Inferior parietal cortex (tissue), 1 donor: ENCODE data around the gene WDR3.
"Not testable (repeated sequence)": the region's sequence is repeated elsewhere in the genome, so short reads cannot be mapped to it uniquely, and the experiment has no call there.

ENCODE experiments used
- DNase-seq: peaks from one replicate; pipeline ENCODE4 v3.0.0-alpha.2; 2016; ENCODE audit errors: extremely low spot score

WDR3 gene

DNA sequence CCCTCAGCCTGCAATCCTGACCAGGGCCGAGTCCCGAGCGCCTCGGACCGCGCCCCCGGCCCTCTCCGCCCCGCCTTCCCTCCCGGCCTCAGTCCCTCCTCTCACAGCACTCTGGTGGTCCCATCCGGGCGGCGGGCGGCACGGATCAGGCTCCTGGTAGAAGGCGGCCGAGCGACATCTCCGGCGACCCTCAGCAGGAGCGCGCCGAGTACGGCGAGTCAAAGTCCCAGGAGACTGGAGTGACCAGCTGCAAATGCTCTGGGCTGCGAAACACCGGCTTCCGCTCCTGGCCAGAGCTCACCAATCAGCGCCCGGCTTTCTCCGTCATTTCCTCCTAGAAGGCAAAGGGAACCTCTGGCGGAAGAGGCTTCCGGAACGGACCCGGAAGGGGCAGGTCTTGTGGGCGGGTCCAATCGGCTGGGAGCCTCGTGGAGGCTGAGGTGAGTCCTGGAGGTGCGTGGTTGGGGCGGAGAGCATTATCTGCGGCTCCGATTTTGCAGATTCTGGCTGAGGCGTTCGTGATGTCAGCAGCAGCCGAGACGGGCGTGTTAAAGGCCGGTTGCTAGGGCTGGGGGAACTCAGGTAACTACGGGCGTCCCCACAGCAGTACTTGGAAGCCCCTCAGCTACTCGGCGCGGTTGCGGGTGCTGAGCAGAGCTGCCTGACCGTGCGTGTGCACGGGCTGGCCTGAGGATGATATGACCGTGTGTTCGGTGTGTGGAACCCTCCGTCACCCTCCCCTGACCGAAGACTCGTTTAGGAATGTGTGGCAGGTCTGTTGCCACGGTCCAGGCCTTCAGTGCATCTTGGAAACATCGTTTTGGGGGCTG lies at the start of gene WDR3, which contains the start of gene GDAP2:
WDR3 (plus strand) TSS at position 397 of the 830 bp plus-strand sequence. CDS start 3,581 bp downstream, outside the sequence.
GDAP2 (minus strand) TSS at position 279 of the 830 bp plus-strand sequence. CDS start 9,264 bp downstream, outside the sequence.
- DNase-seq = peak; percentile 99

DNA sequence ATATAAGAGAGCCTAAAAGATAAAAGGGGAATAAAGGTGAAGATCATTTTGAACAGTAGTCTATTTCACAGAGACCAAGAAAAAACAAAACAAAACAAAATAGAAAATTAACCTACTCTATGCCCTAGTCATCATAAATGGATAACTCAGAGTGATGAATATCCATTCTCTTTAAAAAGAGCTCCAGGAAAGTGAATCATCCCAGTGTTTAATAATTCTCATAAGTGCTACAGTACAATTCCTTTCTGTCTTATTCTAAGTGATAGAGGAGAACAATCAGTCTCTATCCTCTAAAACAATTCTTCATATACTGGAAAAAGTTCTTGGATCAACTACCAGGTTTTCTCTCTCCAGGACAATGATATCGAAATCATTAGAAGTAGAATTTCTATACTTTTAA lies 45.9 kb upstream of the WDR3 start:
- no peak for DNase-seq

DNA sequence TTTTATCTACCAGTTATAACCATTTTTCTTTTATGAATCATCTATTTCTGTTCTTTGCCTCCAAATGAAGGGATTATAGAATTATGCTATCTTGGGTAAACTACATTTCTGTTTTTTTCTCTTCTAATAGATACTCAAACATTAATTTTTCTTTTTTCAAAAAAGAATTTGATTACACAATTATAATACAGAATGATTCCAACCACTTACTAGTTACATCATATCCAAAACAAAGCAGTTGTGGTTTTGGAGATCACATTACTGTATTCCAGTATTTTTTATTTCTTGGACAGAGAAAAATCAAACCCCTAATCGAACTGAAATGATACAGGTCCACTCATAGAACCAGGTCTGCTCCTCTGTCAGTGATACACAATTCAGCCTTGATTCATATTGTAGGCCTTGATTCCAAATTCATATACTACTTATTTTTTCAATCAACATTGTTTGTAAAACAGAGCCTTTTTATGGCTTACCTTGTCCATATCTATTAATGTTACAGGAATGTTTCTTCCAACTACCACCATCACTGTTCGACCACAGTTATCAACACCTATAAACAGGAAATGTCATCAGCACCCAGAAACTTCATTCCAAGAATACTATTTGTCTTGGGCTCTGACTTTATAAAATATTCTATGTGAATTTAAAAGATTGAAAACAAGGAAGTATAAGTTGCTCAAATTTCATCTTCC lies 43.3 kb upstream of the WDR3 start:
- DNase-seq = no peak

DNA sequence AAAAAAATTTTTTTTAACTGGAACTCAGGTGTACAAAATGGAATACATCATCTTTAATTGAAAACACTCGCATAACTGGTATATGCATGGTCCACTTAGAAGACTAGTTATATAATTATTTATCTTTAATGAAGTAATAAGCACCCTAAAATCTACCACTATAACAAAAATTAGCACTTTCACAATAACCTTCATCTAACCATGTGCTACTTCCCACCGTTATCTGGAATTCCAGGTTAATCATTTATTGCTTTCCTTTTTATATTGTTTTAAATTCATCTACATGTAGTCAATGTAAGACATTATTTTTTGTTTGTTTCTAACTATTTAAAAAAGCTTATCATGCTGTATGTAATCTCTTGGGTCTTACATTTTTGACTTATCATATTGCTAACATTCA lies 39.1 kb upstream of the WDR3 start:
- no peak for DNase-seq

DNA sequence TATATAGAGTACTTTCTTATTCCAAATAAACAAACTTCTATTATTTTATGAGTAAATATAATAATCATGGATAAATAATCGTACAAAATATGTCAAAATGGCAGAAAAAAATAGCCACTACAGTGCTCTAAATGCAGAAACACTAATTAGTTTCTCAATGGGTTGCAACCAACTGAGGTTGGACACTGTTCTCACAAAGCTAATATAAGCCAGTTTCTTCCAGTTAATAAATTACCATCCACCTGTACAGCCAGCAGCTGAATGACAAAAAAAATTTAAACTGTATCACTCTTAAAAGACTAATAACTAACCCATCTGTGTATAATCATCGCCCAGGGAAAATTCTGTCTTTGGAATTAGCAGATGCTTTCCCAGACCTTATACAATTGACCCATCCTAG lies 37.0 kb upstream of the WDR3 start:
- no peak for DNase-seq

DNA sequence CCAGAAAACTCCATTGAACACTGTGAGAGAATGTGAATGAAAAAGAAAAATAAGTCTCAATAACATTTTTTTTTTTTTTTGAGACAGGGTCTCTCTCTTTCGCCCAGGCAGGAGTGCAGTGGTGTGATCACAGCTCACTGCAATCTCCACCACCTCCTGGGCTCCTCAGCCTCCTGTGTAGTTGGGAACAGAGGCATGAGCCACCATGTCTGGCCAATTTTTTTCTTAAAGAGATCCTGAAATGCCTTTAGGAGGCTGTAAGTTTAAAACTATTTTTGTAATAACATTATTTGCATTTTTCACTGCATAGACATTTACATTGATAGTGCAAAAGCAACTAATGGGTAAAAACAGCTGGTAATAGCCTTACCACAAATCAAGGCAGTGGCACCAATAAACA lies 35.5 kb upstream of the WDR3 start:
- DNase-seq = no peak

DNA sequence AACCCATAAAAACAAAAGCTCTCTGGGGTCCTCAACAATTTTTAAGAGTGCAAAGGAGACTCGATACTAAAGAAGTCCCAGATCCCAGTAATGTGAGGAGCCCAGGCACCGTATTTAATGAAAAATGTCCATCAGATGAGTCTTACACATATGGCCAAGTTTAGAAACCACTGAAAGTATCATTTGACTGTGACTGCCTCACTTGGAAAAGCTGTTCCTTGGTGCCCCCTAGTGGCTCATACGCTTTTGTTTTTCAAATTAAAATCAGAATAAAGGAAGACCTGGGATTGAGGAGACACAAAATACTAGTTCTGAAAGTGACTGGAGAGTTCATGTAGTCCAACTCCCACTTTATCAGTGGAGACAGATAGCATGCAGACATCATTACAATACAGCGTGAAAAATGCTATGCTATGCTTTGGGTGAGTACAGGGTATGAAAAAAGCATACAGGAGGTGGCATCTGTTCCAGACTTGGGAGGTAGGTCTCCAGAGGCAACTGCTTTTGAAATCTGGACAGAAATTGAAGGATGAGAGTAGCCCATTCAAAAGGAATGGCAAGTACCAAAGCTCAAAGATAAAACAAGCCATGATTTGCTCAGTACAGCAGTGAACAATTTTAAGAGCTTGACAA lies 33.9 kb upstream of the WDR3 start:
- peak; percentile 87 for DNase-seq

DNA sequence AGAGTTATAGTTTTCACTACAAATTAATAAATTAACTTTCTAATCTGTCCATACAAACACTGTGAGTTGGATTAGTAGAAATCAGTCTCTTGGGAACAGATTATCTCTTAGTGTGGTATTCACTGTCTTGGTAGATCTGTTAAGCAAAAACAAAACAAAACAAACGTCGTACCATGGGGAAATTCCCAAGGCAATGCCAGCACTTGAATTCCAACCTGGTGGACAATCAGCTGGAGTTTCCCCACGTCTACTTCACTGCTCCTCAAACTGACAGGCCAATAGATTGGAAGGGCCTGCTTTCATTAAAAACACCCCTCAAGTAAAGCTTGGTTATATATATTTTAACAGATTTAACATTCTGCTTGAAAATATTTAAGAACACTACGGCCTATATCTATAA lies 32.0 kb upstream of the WDR3 start:
- no peak for DNase-seq

DNA sequence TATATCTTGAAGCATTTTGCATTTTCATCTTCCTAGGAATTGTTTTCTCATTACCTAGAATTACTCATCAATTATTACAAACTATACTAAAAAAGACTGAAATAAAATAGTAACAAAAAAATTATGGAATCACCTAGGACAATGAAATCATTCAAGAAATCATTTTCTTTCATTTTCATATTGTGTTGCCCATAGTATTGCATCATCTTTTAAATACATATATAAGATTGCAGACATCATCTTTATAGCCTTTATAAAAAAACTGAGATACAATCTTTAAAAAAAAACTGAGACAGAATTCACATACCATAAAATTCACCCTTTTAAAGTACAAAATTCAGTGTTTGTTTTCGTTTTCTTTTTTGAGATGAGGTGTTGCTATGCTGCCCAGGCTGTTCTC lies 29.7 kb upstream of the WDR3 start:
- no peak for DNase-seq

DNA sequence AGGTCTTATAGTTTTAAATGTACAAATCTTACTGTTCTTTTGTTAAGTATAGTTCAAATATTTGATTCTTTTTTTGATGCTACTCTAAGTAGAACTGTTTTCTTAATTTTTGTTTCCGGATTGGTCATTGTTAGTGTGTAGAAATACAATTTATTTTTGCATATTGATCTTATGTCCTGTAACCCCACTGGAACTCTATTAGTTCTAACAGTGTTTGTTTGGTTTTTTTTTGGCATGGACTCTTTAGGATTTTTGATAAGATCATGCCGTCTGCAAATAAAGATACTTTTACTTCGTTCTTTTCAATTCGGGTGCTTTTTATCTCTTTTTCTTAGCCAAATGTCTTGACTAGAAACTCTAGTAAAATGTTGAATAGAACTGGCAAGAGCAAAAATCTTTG lies 26.6 kb upstream of the WDR3 start:
- DNase-seq = no peak

DNA sequence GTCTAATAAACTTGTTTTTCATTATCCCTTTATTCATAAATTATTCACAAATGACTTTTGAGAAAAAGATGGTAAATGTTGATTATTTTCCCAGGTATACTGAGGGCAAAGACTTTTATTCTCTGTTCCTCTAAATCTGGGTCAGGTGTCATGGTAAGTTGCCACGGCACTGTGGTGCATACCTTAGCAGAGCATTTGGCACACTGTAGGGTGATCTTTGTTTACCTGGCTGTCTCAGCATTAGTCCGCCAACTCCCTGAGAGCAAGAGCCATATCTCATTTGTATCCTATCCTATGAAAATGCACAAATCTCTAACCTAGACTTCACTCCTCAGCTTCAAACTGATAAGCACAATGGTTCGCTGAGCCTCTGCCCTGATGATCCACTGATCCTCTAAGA lies 25.1 kb upstream of the WDR3 start:
- no peak for DNase-seq

DNA sequence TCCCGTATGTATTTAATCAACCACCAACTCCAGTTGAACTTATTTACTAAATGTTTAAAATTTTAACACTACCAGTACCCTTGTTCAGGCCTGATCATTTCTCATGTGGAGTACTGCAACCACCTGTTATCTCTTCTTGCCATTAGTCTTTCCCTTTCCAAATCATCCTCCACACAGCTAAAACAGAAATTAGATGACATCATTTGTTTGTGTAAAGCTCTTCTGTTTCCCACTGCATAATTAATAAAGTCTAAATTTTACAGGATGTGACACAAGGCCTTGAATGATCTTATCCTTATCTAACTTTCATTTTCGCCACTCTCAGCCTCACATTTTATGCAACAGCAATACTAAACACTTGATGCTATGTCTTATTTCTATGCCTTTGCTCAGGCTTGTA lies 24.5 kb upstream of the WDR3 start:
- no peak for DNase-seq

DNA sequence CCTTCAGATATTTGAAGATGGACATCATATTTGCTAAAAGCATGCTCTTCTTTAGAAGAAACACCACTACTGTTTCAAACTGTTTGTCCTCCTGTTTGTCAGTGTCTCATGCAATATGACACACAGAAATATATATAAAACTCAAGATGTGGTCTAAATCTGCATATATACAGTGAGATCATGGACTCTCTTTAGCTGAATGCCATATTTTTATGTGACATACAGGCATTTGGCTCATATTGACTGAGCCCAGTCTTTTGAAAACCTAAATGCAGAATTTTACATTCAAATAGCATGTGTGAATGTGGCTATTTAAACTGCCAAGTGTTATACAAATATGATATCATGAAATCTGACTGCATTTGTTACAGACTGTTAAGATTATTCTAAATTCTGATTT lies 18.5 kb upstream of the WDR3 start:
- no peak for DNase-seq

DNA sequence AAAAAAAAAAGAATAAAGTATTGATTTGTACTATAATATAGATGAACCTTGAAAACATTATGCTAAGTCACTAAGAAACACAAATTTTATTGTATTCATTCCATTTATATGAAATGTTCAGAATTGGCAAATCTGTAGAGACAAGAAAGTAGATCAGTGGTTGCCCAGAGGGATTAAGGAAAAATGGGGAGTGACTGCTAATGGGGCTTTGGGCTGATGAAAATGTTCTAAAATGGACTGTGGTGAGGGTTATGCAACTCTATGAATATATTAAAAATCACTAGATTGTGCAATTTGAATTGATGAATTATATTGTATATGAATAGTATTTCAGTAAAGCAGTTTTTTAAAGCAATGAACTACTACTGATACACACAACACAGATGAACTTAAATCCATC lies 10.2 kb upstream of the WDR3 start:
- no peak for DNase-seq

DNA sequence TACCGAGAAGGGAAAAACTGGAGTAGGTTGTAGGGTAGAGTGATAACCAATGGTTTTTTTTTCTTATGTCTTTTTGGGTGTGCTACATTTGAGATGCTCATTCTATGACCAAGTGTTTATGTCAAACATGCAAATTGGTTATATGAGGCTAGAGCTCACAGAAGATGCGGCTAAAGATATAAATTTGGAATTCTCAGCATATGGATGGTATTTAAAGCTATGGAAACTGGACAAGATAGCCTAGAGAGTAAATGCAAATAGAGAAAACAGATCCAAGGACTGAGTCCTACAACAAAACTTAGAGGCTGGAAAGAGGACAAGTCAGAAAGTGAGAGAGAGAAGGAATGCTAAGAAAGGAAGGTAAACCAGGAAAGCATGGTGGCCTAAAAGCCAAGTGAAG lies 7.5 kb upstream of the WDR3 start:
- peak; percentile 17 for DNase-seq

DNA sequence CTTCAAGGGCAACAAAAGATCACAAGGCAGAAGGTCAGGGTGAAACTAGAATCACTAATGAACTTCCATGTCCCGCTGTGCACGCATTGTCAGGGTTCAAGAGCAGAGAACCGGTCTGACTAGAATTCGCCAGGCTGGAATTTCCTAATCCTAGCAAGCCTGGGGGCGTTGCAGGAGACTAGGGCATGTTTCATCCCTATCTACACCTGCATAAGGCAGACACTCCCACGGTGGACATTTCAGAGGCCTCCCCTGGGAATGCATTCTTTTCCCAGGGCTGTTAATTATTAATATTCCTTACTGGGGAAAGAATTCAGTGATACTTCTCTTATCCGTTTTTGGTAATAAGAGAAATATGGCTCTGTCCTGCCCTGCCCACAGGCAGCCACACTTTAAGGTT lies 6.8 kb upstream of the WDR3 start:
- not testable (repeated sequence) for DNase-seq

DNA sequence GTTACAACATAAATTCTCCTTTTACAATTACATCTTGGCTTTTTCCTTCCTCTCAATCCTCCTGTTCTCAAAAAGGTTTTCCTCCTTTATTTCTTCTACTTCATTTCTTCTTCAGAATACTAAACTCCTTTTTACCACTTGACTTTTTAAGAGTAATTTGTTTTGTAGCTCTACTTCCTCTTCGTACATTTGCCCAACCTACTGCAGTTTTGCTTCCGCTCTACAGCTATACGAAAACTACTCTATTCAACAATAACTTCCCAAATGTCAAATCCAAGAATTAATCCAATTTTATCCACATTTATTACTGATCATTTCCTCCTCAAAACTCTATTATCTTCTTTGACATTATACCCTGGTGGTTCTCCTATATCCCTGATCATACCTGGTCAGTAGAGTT lies 3.6 kb upstream of the WDR3 start:
- no peak for DNase-seq

DNA sequence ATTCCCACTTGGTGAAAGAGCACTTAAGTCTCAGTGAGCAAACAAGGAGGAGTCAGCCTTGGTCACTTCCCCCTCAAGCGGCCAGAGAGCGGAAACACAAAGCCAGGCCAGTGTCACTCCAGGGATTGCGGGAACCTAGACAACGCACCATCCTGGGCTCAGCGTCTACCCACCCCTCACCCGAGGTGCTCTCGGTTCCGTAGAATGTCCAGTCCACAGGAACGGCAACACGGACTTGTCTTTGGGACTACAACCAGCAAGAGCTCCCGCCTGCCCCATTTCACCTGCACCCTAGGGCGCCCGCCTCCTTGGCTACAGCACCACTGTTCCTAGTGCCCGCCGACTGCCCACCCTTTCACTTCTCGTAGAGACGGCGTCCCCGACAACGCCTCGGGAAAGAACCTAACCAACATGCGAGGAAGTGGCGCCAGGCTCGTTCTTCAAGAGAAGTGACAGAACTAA lies 627 bp upstream of the WDR3 start:
- peak; percentile 47 for DNase-seq

DNA sequence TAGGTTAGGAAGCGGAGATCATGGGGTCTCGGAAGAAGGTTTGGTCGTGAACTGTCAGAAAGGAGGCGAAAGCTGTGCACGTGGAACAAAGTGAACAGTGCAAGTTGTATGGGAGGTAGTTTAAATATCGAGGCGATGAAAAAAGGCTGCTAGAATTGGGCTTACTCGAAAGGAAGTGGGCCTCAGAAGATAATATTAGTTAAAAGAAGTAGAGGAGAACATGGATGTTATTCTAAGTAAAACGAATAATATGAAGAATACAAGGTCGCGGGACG lies 571 bp downstream of the WDR3 start:
- DNase-seq = peak; percentile 4

DNA sequence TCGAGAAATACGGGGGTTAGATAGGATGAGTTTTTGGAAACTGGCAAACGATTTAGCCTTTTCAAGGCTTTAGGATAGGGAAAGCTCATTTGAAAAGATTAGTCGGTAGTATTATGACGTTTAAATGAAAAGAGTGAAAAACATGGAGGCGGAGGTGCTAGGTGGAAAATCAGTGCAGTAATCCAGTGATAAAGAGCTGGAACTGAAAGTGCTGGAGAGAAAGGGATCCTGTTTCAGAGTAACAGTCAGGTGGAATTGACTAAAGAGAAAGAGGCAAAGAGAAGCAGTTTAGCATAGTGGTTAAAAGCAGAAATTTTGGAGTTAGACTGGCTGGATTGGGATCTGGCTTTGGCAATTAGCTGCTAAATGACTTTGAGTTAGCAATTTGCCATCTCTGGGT lies 945 bp downstream of the WDR3 start:
- peak; percentile 4 for DNase-seq

DNA sequence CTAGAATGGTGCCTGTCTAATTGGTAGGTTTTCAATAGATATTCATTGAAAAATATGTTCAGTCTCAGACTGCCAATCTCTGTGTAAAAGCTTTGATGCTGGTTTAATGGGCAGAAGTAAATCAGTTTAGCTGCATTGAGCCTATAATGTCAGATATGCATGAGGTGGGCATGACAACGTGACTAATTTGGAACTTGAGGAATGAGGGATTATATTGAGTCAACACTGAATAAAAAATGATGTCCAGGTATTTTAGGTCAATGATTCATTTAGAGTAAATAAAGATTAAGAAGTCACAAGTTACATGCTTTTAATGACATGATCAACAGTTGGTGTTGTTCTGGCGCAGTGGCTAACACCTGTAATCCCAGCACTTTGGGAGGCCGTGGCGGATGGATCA lies 3.0 kb downstream of the WDR3 start:
- no peak for DNase-seq

DNA sequence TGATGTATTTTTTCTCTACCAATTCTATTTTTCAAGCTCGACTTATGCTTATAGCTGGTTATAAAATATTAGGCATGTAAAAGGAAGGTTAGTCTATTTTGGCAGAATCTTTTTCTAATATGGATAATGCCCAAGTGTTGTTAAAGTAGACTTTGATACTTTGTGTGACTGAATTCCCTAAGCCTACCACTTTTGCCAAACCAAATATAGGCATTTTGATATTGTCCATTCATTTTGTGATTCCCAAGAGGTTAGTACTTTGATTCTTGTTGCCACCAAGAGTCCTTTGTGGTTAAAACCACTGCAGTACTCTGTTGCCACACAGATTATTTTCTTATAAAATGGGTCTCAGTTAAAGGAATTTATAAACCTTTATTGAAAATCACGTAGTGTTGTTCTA lies 4.2 kb downstream of the WDR3 start:
- DNase-seq = no peak

DNA sequence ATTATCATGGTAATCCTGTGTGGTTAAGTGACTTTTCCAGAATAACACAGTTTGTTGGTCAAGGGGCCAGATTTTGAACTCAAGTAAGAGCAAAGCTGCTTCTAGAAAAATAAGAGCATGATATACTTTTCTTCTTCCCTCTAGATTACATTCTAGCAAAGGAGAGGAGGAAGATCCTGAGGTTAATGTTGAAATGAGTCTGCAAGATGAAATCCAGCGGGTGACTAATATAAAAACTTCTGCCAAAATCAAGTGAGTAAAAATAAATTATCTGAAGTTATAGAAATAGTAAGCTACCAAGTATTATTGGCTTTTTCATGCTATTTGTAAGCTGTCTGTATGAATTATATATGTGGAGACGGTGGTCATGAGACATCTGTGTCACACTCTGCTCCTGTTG lies 12.8 kb downstream of the WDR3 start:
- DNase-seq = no peak
